Neural progenitor cell (in vitro differentiated cells): ENCODE results near the gene SCN9A.

ENCODE experiments used
- EZH2 ChIP-seq: fragments of 200-600 bp; sonication (generic); IDR thresholded peaks from 2 replicates; pipeline ENCODE4 v1.6.1; 2017; ENCODE audit warnings: antibody characterized with exemption, mild to moderate bottlenecking, moderate library complexity
- EZH2phosphoT487 ChIP-seq: fragments of 200-600 bp; sonication (generic); IDR thresholded peaks from 2 replicates; pipeline ENCODE4 v1.6.1; 2017; ENCODE audit warnings: antibody characterized with exemption
- TF ChIP-seq, protein P1 (sequence below): fragments of 200-600 bp; sonication (generic); IDR thresholded peaks from 2 replicates; pipeline ENCODE4 v1.5.1; 2017; ENCODE audit warnings: antibody characterized with exemption, mild to moderate bottlenecking

DNA sequence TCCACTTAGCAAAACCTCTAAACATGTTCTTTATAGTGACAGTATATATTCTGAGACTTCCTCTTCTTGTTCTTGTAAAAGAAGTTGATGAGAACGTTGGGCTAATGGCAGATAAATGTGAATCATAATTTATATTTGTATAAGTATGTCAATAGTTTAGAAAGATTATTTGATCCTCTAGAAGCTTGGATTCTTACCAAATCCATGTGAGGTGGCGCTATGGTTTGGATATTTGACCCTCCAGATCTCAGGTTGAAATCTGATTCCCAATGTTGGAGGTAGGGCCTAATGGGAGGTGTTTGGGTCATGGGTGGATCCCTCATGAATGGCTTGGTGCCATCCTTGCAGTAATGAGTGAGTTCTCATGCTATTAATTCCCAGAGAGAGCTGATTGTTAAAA lies 218.2 kb downstream of the SCN9A start:
- TF ChIP-seq EZH2phosphoT487 (no peak), EZH2 (no peak)
- TF ChIP-seq, protein P1, sequence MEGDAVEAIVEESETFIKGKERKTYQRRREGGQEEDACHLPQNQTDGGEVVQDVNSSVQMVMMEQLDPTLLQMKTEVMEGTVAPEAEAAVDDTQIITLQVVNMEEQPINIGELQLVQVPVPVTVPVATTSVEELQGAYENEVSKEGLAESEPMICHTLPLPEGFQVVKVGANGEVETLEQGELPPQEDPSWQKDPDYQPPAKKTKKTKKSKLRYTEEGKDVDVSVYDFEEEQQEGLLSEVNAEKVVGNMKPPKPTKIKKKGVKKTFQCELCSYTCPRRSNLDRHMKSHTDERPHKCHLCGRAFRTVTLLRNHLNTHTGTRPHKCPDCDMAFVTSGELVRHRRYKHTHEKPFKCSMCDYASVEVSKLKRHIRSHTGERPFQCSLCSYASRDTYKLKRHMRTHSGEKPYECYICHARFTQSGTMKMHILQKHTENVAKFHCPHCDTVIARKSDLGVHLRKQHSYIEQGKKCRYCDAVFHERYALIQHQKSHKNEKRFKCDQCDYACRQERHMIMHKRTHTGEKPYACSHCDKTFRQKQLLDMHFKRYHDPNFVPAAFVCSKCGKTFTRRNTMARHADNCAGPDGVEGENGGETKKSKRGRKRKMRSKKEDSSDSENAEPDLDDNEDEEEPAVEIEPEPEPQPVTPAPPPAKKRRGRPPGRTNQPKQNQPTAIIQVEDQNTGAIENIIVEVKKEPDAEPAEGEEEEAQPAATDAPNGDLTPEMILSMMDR = no peak
